Body of pancreas (tissue), 4 donors: ENCODE data around the gene ADAM10.

Experiments used
- POLR2A ChIP-seq, 3 donors: fragments of 450-650 bp; IDR thresholded peaks; one replicate each; pipeline ENCODE4 v1.6.1; 2016; ENCODE audit warnings: antibody characterized with exemption in 3 of 3, mild to moderate bottlenecking in 2 of 3
- TF ChIP-seq, protein P1 (sequence below), 7 experiments: fragments of 450-650 bp in 4 of 7; fragments of 200-600 bp in 3 of 7; sonication (generic) in 3 of 7; IDR thresholded peaks; one replicate each; pipeline ENCODE4 v1.5.1; 2016 to 2019; ENCODE audit warnings: antibody characterized with exemption in 7 of 7

- no peak for TF ChIP-seq POLR2A (IDR thresholded peaks at IDR 0.05)
- TF ChIP-seq, protein P1, sequence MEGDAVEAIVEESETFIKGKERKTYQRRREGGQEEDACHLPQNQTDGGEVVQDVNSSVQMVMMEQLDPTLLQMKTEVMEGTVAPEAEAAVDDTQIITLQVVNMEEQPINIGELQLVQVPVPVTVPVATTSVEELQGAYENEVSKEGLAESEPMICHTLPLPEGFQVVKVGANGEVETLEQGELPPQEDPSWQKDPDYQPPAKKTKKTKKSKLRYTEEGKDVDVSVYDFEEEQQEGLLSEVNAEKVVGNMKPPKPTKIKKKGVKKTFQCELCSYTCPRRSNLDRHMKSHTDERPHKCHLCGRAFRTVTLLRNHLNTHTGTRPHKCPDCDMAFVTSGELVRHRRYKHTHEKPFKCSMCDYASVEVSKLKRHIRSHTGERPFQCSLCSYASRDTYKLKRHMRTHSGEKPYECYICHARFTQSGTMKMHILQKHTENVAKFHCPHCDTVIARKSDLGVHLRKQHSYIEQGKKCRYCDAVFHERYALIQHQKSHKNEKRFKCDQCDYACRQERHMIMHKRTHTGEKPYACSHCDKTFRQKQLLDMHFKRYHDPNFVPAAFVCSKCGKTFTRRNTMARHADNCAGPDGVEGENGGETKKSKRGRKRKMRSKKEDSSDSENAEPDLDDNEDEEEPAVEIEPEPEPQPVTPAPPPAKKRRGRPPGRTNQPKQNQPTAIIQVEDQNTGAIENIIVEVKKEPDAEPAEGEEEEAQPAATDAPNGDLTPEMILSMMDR (IDR thresholded peaks at IDR 0.05): no peak
Measured at GRCh38 chr15:58715266-58715917, 34.1 kb downstream of the ADAM10 start.
